ENCODE results near the gene SAMD9. TPM values are rescaled to one million over a fixed set of nuclear protein-coding genes. Genes with fewer than 3 reads are reported as not detected.
"Not testable (repeated sequence)": the region's sequence is repeated elsewhere in the genome, so short reads cannot be mapped to it uniquely, and the experiment has no call there.

The SAMD9 gene
- total RNA-seq, 1 donor from 2014 or later: 2.8 TPM

- no peak for DNase-seq
- Histone ChIP-seq H3K27ac (replicated peaks) (no peak overlapping the region), H3K9me3 (replicated peaks) (peaks cover 64% of the 10 kb centered on the region), H3K4me1 (peaks cover under 1% of the 10 kb centered on the region), H3K27me3 (ENCODE audit: low read depth) (no peaks in the 10 kb centered on the region), H3K36me3 (peaks cover 98% of the 10 kb centered on the region), H3K4me3 (no peak overlapping the region)
- TF ChIP-seq CTCF (IDR thresholded peaks at IDR 0.05; ENCODE audit: borderline replicate concordance): no peak
- intact Hi-C loops (cut with micrococcal nuclease): no loop called here
These were observed 22.9 kb upstream of the SAMD9 start for GRCh38 chr7:93140582-93141191.

GRCh38 chr7:93138576-93138975 lies 20.8 kb upstream of the SAMD9 start:
- no peak overlapping the region for H3K4me3 ChIP-seq
- H3K27me3 ChIP-seq (ENCODE audit: low read depth): no peaks in the 10 kb centered on the region
- H3K4me1 ChIP-seq: no peaks in the 10 kb centered on the region
- DNase-seq: no peak
- H3K36me3 ChIP-seq: peaks cover 96% of the 10 kb centered on the region
- no peak for TF ChIP-seq CTCF (IDR thresholded peaks at IDR 0.05; ENCODE audit: borderline replicate concordance)
- peaks cover 85% of the 10 kb centered on the region for H3K9me3 ChIP-seq (replicated peaks)
- no peak overlapping the region for H3K27ac ChIP-seq (replicated peaks)
- intact Hi-C loops (cut with micrococcal nuclease): no loop called here

GRCh38 chr7:93133005-93133404 lies 15.2 kb upstream of the SAMD9 start:
- H3K4me1 ChIP-seq: no peaks in the 10 kb centered on the region
- no peak for DNase-seq
- H3K27ac ChIP-seq (replicated peaks): no peak overlapping the region
- no peak overlapping the region for H3K4me3 ChIP-seq
- H3K36me3 ChIP-seq: peaks cover 40% of the 10 kb centered on the region
- peaks cover 98% of the 10 kb centered on the region for H3K9me3 ChIP-seq (replicated peaks)
- intact Hi-C loops (cut with micrococcal nuclease): no loop called here
- H3K27me3 ChIP-seq (ENCODE audit: low read depth): no peaks in the 10 kb centered on the region
- TF ChIP-seq CTCF (IDR thresholded peaks at IDR 0.05; ENCODE audit: borderline replicate concordance): no peak

- Histone ChIP-seq H3K36me3 (peaks cover 32% of the 10 kb centered on the region), H3K27me3 (ENCODE audit: low read depth) (no peaks in the 10 kb centered on the region), H3K27ac (replicated peaks) (no peak overlapping the region), H3K9me3 (replicated peaks) (peaks cover 98% of the 10 kb centered on the region), H3K4me3 (no peak overlapping the region), H3K4me1 (no peaks in the 10 kb centered on the region)
- no peak for DNase-seq
- TF ChIP-seq CTCF (IDR thresholded peaks at IDR 0.05; ENCODE audit: borderline replicate concordance): no peak
- intact Hi-C loops (cut with micrococcal nuclease): no loop called here
These were observed 14.4 kb upstream of the SAMD9 start for GRCh38 chr7:93132216-93132615.

- H3K9me3 ChIP-seq (replicated peaks): peaks cover 82% of the 10 kb centered on the region
- H3K4me1 ChIP-seq; DNase-seq; H3K27ac ChIP-seq (replicated peaks); H3K4me3 ChIP-seq; H3K36me3 ChIP-seq; H3K27me3 ChIP-seq (ENCODE audit: low read depth); intact Hi-C loops (cut with micrococcal nuclease): not testable (repeated sequence)
These were observed 9.2 kb upstream of the SAMD9 start for GRCh38 chr7:93126954-93127353.

GRCh38 chr7:93123532-93123931 lies 5.8 kb upstream of the SAMD9 start:
- H3K4me1 ChIP-seq; H3K4me3 ChIP-seq; H3K27ac ChIP-seq (replicated peaks); intact Hi-C loops (cut with micrococcal nuclease); H3K36me3 ChIP-seq; H3K27me3 ChIP-seq (ENCODE audit: low read depth); DNase-seq: not testable (repeated sequence)
- H3K9me3 ChIP-seq (replicated peaks): peaks cover 65% of the 10 kb centered on the region
